HepG2 (cell line): ENCODE results near the gene ALPK1. TPM values are rescaled to one million over a fixed set of nuclear protein-coding genes. Genes with fewer than 3 reads are reported as not detected.

Experiments
- ATAC-seq: fragments of 200-7000 bp; cut with Tn5 transposase; 3 replicates; pipeline ENCODE4 v1.9.1; 2020; ENCODE audit warnings: mild to moderate bottlenecking, moderate library complexity
- BruUV-seq: library from RNA; stranded (reverse); fragments of 400-500 nt; replicated peaks from 2 replicates; lab custom pipeline; 2021; lab: Mats Ljungman, UMichigan
- CTCF ChIA-PET: fragments of 300-600 bp; formaldehyde crosslinking; extraction: SDS; loops from one replicate; lab custom pipeline; 2021; ENCODE audit warnings: low total read pairs, inconsistent platforms, low intra/inter-chr PET ratio; lab: Yijun Ruan, JAX
- POLR2A ChIA-PET: fragments of 350-600 bp; sonication (Branson Sonifier 250); formaldehyde crosslinking; loops from one replicate; lab custom pipeline; 2020; ENCODE audit warnings: antibody characterized with exemption, inconsistent platforms; lab: Yijun Ruan, JAX
- DNase-seq: peaks from one replicate; pipeline ENCODE4 v3.0.0-alpha.2; 2015; ENCODE audit warnings: low spot score
- FAIRE-seq: peaks from 3 replicates; lab custom pipeline; 2011; peaks lifted over from hg19 to GRCh38; lab: Jason Lieb, UNC
- H2AFZ ChIP-seq: one replicate; pipeline ENCODE4 v1.6.1; 2011; ENCODE audit warnings: low read length, inconsistent platforms
- H3K27ac ChIP-seq: fragments of 300-600 bp; 3 replicates; pipeline ENCODE4 v1.8.0; 2011; ENCODE audit warnings: mixed run types, mild to moderate bottlenecking, mixed read lengths, low read length, inconsistent platforms; ENCODE audit not compliant: insufficient read depth; ENCODE audit errors: extremely low read length
- H3K27me3 ChIP-seq, 2 experiments: fragments of 200-600 bp in 1 of 2; 2 replicates in 1 of 2; 3 replicates in 1 of 2; pipeline versions ENCODE4 v1.6.0 to v1.8.0; 2011; ENCODE audit warnings: low read length in 2 of 2, mild to moderate bottlenecking in 2 of 2, moderate library complexity in 2 of 2, inconsistent platforms in 1 of 2; ENCODE audit not compliant: insufficient read depth in 2 of 2, control insufficient read depth in 1 of 2
- H3K36me3 ChIP-seq, 2 experiments: fragments of 200-600 bp in 1 of 2; replicated peaks in 1 of 2; 2 replicates in 1 of 2; 3 replicates in 1 of 2; pipeline versions ENCODE4 v1.5.1 to v1.8.0; 2011; ENCODE audit warnings: low read length in 2 of 2, inconsistent platforms in 1 of 2; ENCODE audit not compliant: insufficient read depth in 2 of 2, control insufficient read depth in 1 of 2
- H3K4me1 ChIP-seq: 2 replicates; pipeline ENCODE4 v1.5.1; 2012; ENCODE audit warnings: low read length, inconsistent platforms; ENCODE audit not compliant: insufficient read depth
- H3K4me2 ChIP-seq: 2 replicates; pipeline ENCODE4 v1.6.0; 2011; ENCODE audit warnings: low read depth, low read length, inconsistent platforms
- H3K4me3 ChIP-seq, 3 experiments: fragments of 200-600 bp in 1 of 3; sonication (generic), shearing (Covaris generic) in 1 of 3; replicated peaks in 1 of 3; 2 replicates each; pipeline ENCODE4 v1.5.1; 2011 to 2016; ENCODE audit warnings: low read length in 3 of 3, inconsistent platforms in 2 of 3, low read depth in 2 of 3, mild to moderate bottlenecking in 2 of 3, control low read depth in 1 of 3, mixed read lengths in 1 of 3; ENCODE audit not compliant: insufficient read depth in 1 of 3
- H3K79me2 ChIP-seq: one replicate; pipeline ENCODE4 v1.6.1; 2011; ENCODE audit warnings: low read length, inconsistent platforms; ENCODE audit not compliant: insufficient read depth
- H3K9ac ChIP-seq: 2 replicates; pipeline ENCODE4 v1.6.0; 2011; ENCODE audit warnings: mild to moderate bottlenecking, low read depth, low read length, inconsistent platforms; ENCODE audit not compliant: insufficient read depth
- H3K9me3 ChIP-seq: 2 replicates; pipeline ENCODE4 v1.5.1; 2012; ENCODE audit warnings: mild to moderate bottlenecking, low read length
- H4K20me1 ChIP-seq: 2 replicates; pipeline ENCODE4 v1.6.0; 2011; ENCODE audit warnings: inconsistent platforms, mild to moderate bottlenecking, low read length, moderate library complexity; ENCODE audit not compliant: insufficient read depth
- AKAP8 ChIP-seq: sonication (generic); formaldehyde crosslinking; IDR thresholded peaks from 2 replicates; pipeline ENCODE4 v1.5.1; 2020; ENCODE audit warnings: mild to moderate bottlenecking, missing genetic modification reagents
- CCDC6 ChIP-seq: sonication (generic); formaldehyde crosslinking; IDR thresholded peaks from 2 replicates; pipeline ENCODE4 v1.8.1; 2022; ENCODE audit warnings: mild to moderate bottlenecking, missing genetic modification reagents, moderate library complexity
- HMG20B ChIP-seq: conservative IDR thresholded peaks from 2 replicates; pipeline ENCODE4 v1.6.1; 2016; ENCODE audit warnings: missing genetic modification reagents, missing compliant biosample characterization
- NFATC3 ChIP-seq: sonication (generic); formaldehyde crosslinking; IDR thresholded peaks from 2 replicates; pipeline ENCODE4 v1.5.1; 2020; ENCODE audit warnings: mild to moderate bottlenecking, missing genetic modification reagents
- NFYC ChIP-seq: IDR thresholded peaks from 2 replicates; pipeline ENCODE4 v1.6.1; 2016; ENCODE audit warnings: missing genetic modification reagents, missing compliant biosample characterization
- NR1H2 ChIP-seq: sonication (generic); formaldehyde crosslinking; IDR thresholded peaks from 2 replicates; pipeline ENCODE4 v1.8.1; 2022; ENCODE audit warnings: low read depth, missing genetic modification reagents, borderline replicate concordance
- PAF1 ChIP-seq: IDR thresholded peaks from 2 replicates; pipeline ENCODE4 v1.6.1; 2016; ENCODE audit warnings: missing genetic modification reagents, missing compliant biosample characterization
- PATZ1 ChIP-seq: sonication (generic); formaldehyde crosslinking; IDR thresholded peaks from 2 replicates; pipeline ENCODE4 v1.4.0; 2020; ENCODE audit warnings: missing genetic modification reagents
- RBM39 ChIP-seq: fragments of 200-400 bp; formaldehyde crosslinking; IDR thresholded peaks from one replicate; pipeline ENCODE4 v1.6.1; 2018; ENCODE audit warnings: antibody characterized with exemption, mild to moderate bottlenecking, low read depth, low read length; ENCODE audit not compliant: poor library complexity, severe bottlenecking
- SIX4 ChIP-seq: sonication (generic); formaldehyde crosslinking; IDR thresholded peaks from 2 replicates; pipeline ENCODE4 v1.4.0; 2020; ENCODE audit warnings: missing genetic modification reagents
- SKI ChIP-seq: fragments of 450-650 bp; IDR thresholded peaks from one replicate; pipeline ENCODE4 v1.6.1; 2018; ENCODE audit warnings: mild to moderate bottlenecking; ENCODE audit not compliant: partially characterized antibody
- SMAD9 ChIP-seq: sonication (generic); formaldehyde crosslinking; IDR thresholded peaks from 2 replicates; pipeline ENCODE4 v1.5.1; 2020; ENCODE audit warnings: mild to moderate bottlenecking, missing genetic modification reagents
- ZBTB43 ChIP-seq: sonication (generic); formaldehyde crosslinking; conservative IDR thresholded peaks from 2 replicates; pipeline ENCODE4 v1.4.0; 2020; ENCODE audit warnings: missing genetic modification reagents
- ZNF121 ChIP-seq: sonication (generic); formaldehyde crosslinking; IDR thresholded peaks from 2 replicates; pipeline ENCODE4 v1.5.0; 2020; ENCODE audit warnings: mild to moderate bottlenecking, missing genetic modification reagents
- ZNF337 ChIP-seq: sonication (generic); formaldehyde crosslinking; IDR thresholded peaks from 2 replicates; pipeline ENCODE4 v1.5.1; 2020; ENCODE audit warnings: missing genetic modification reagents, low read depth, mild to moderate bottlenecking, borderline replicate concordance
- ZNF800 ChIP-seq: sonication (generic); formaldehyde crosslinking; IDR thresholded peaks from 2 replicates; pipeline ENCODE4 v1.4.0; 2020; ENCODE audit warnings: missing genetic modification reagents
- ZSCAN30 ChIP-seq: sonication (generic); formaldehyde crosslinking; IDR thresholded peaks from 2 replicates; pipeline ENCODE4 v1.5.0; 2020; ENCODE audit warnings: mild to moderate bottlenecking, missing genetic modification reagents
- WGBS: methylation state at CpG from one replicate; pipeline ENCODE4 v1.1.6; 2017; ENCODE audit warnings: low lambda C conversion rate; 5-methylcytosine and 5-hydroxymethylcytosine counted together
- in situ Hi-C: cut with HindIII; loops from 2 replicates; pipeline ENCODE4 v1.10.0; 2017; ENCODE audit warnings: low pct_unique_long_range_greater_than_20kb; ENCODE audit not compliant: extremely low pct_ligation_motif_present
- intact Hi-C: fragments of 100-400 bp; cut with micrococcal nuclease; formaldehyde crosslinking; loops from one replicate; pipeline ENCODE4 v1.10.0; 2022; ENCODE audit not compliant: unreplicated experiment
- polyA plus RNA-seq, 8 experiments: library from polyadenylated mRNA; depleted of rRNA in 3 of 8; stranded (reverse) in 7 of 8; unstranded in 1 of 8; fragments of >200 nt; fragmentation: Illumina TruSeq in 4 of 8; extraction: Trizol in 4 of 8; gene quantifications; 2 replicates each; pipeline versions ENCODE4 v1.2.1 to v1.2.3, GENCODE V29; 2011 to 2016; ENCODE audit warnings: low read depth in 4 of 8, missing spikeins in 1 of 8, mixed read lengths in 1 of 8; ENCODE audit not compliant: insufficient read depth in 1 of 8
- total RNA-seq, 5 experiments: library from RNA; depleted of rRNA; stranded (reverse); fragments of >200 nt; fragmentation: Illumina TruSeq; extraction: Trizol; gene quantifications; 2 replicates each; pipeline ENCODE4 v1.2.3, GENCODE V29; 2016; ENCODE audit warnings: low read depth in 1 of 5

Gene ALPK1
- total and polyA plus RNA-seq, 2 of the 13 experiments (the other 11 are each of a cell fraction or from before 2014, with no cell fraction given): 0.61 to 1.3 TPM

- no peaks in the 10 kb centered on the region for H3K9me3 ChIP-seq
- WGBS: 7% methylated on average over 1 of the region's 3 CpGs
- H2AFZ ChIP-seq: no peak overlapping the region
- no peak overlapping the region for H3K4me2 ChIP-seq
- no peak overlapping the region for H3K27ac ChIP-seq
- no peaks in the 10 kb centered on the region for H3K4me1 ChIP-seq
- in situ Hi-C loops (no loop called here), intact Hi-C loops (no loop called here)
- BruUV-seq: no TSS peak
- DNase-seq: no peak
- no peaks in the 10 kb centered on the region for H3K36me3 ChIP-seq
- H3K79me2 ChIP-seq: no peaks in the 10 kb centered on the region
- no peak overlapping the region for H3K9ac ChIP-seq
- no peak for ATAC-seq
- no peaks in the 10 kb centered on the region for H4K20me1 ChIP-seq
- ChIA-PET POLR2A (no interaction called here), CTCF (no interaction called here)
- H3K27me3 ChIP-seq: no peaks in the 10 kb centered on the region; a peak in 1 of 5 replicates
- H3K4me3 ChIP-seq: no peak overlapping the region
- FAIRE-seq: no peak
- TF ChIP-seq ZNF121 (CRISPR knock-in tag) (no peak), CCDC6 (no peak), SKI (no peak), ZBTB43 (CRISPR knock-in tag) (no peak), NFATC3 (CRISPR knock-in tag) (no peak), SIX4 (CRISPR knock-in tag) (no peak), RBM39 (no peak), PATZ1 (CRISPR knock-in tag) (no peak), ZNF337 (CRISPR knock-in tag) (no peak), ZSCAN30 (no peak), AKAP8 (CRISPR knock-in tag) (no peak), NR1H2 (no peak), PAF1 (CRISPR knock-in tag) (no peak), HMG20B (no peak), ZNF800 (no peak), NFYC (no peak), SMAD9 (CRISPR knock-in tag) (no peak)
These were observed 152.5 kb downstream of the ALPK1 start for GRCh38 chr4:112449708-112450107.
